Measurements from ENCODE around the gene CPM.

GRCh38 chr12:68823696-68824095 lies 109.3 kb downstream of the CPM start:
- TF ChIP-seq, protein P1, sequence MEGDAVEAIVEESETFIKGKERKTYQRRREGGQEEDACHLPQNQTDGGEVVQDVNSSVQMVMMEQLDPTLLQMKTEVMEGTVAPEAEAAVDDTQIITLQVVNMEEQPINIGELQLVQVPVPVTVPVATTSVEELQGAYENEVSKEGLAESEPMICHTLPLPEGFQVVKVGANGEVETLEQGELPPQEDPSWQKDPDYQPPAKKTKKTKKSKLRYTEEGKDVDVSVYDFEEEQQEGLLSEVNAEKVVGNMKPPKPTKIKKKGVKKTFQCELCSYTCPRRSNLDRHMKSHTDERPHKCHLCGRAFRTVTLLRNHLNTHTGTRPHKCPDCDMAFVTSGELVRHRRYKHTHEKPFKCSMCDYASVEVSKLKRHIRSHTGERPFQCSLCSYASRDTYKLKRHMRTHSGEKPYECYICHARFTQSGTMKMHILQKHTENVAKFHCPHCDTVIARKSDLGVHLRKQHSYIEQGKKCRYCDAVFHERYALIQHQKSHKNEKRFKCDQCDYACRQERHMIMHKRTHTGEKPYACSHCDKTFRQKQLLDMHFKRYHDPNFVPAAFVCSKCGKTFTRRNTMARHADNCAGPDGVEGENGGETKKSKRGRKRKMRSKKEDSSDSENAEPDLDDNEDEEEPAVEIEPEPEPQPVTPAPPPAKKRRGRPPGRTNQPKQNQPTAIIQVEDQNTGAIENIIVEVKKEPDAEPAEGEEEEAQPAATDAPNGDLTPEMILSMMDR (IDR thresholded peaks at IDR 0.05): no peak
- TF ChIP-seq TCF7 (CRISPR knock-in tag; IDR thresholded peaks at IDR 0.05; ENCODE audit: low read depth) (no peak), SP1 (CRISPR knock-in tag; conservative IDR thresholded peaks at IDR 0.05) (no peak), CBFB (CRISPR knock-in tag; IDR thresholded peaks at IDR 0.05; ENCODE audit: low read depth) (no peak), KAT7 (CRISPR knock-in tag; IDR thresholded peaks at IDR 0.05; ENCODE audit: borderline replicate concordance) (no peak), ZNF532 (CRISPR knock-in tag; IDR thresholded peaks at IDR 0.05; ENCODE audit: borderline replicate concordance) (no peak), MXD4 (CRISPR knock-in tag; IDR thresholded peaks at IDR 0.05; ENCODE audit: borderline replicate concordance) (no peak), FOXP1 (CRISPR knock-in tag; IDR thresholded peaks at IDR 0.05; ENCODE audit: borderline replicate concordance) (no peak), ZNF423 (CRISPR knock-in tag; IDR thresholded peaks at IDR 0.05) (no peak), CREB1 (CRISPR knock-in tag; IDR thresholded peaks at IDR 0.05) (no peak)
- TF ChIP-seq, protein P2, sequence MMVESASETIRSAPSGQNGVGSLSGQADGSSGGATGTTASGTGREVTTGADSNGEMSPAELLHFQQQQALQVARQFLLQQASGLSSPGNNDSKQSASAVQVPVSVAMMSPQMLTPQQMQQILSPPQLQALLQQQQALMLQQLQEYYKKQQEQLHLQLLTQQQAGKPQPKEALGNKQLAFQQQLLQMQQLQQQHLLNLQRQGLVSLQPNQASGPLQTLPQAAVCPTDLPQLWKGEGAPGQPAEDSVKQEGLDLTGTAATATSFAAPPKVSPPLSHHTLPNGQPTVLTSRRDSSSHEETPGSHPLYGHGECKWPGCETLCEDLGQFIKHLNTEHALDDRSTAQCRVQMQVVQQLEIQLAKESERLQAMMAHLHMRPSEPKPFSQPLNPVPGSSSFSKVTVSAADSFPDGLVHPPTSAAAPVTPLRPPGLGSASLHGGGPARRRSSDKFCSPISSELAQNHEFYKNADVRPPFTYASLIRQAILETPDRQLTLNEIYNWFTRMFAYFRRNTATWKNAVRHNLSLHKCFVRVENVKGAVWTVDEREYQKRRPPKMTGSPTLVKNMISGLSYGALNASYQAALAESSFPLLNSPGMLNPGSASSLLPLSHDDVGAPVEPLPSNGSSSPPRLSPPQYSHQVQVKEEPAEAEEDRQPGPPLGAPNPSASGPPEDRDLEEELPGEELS (CRISPR knock-in tag; IDR thresholded peaks at IDR 0.05): no peak

Data from WTC11 (cell line).